HFFc6 (cell line): Measurements from ENCODE around the gene SIRPG. TPM values are rescaled to one million over a fixed set of nuclear protein-coding genes. Genes with fewer than 3 reads are reported as not detected.

Source experiments
- DNase-seq: peaks from one replicate; pipeline ENCODE4 v3.0.0-alpha.2; 2018
- H3K27ac Mint-ChIP-seq: 2 replicates; pipeline ENCODE4 v1.8.0; 2020; ENCODE audit warnings: mild to moderate bottlenecking, mixed read lengths
- H3K27me3 Mint-ChIP-seq: 2 replicates; pipeline ENCODE4 v1.8.0; 2021; ENCODE audit warnings: mild to moderate bottlenecking, moderate library complexity, mixed read lengths; ENCODE audit not compliant: insufficient read depth
- H3K36me3 Mint-ChIP-seq: 2 replicates; pipeline ENCODE4 v1.8.0; 2021; ENCODE audit warnings: low read depth, mixed read lengths
- H3K4me1 Mint-ChIP-seq: 2 replicates; pipeline ENCODE4 v1.8.0; 2020; ENCODE audit warnings: low read depth, mixed read lengths
- H3K4me3 Mint-ChIP-seq: 2 replicates; pipeline ENCODE4 v1.8.0; 2020; ENCODE audit warnings: mild to moderate bottlenecking, moderate library complexity, mixed read lengths
- H3K9me3 Mint-ChIP-seq: 2 replicates; pipeline ENCODE4 v1.8.0; 2020; ENCODE audit warnings: mild to moderate bottlenecking, mixed read lengths
- CTCF ChIP-seq: fragments of 200-600 bp; sonication (generic); IDR thresholded peaks from 2 replicates; pipeline ENCODE4 v1.5.0; 2021; ENCODE audit warnings: antibody characterized with exemption, mild to moderate bottlenecking
- total RNA-seq, 6 experiments: library from RNA; stranded (reverse); fragmentation: NEBNext Ultra II Directional; extraction: Animal tissue kit (Norgen Biotek cat#: 25700); gene quantifications; 2 replicates in 1 of 6; 3 replicates in 5 of 6; pipeline ENCODE4 v1.2.3, GENCODE V29; 2021

SIRPG gene
- total RNA-seq, 6 experiments from 2014 or later, result not detected

- no peaks in the 10 kb centered on the region for H3K36me3 Mint-ChIP-seq
- TF ChIP-seq CTCF, result no peak
- H3K27me3 Mint-ChIP-seq, result peaks cover 48% of the 10 kb centered on the region
- no peak overlapping the region for H3K4me3 Mint-ChIP-seq
- no peaks in the 10 kb centered on the region for H3K9me3 Mint-ChIP-seq
- peaks cover 12% of the 10 kb centered on the region for H3K4me1 Mint-ChIP-seq
- H3K27ac Mint-ChIP-seq, result no peak overlapping the region
- DNase-seq, result no peak
Observed at GRCh38 chr20:1629321-1629720, 28.3 kb downstream of the SIRPG start.

GRCh38 chr20:1628621-1629020 is 29.0 kb downstream of the SIRPG start:
- DNase-seq, result no peak
- Mint-ChIP-seq H3K36me3 (no peaks in the 10 kb centered on the region), H3K4me1 (peaks cover 15% of the 10 kb centered on the region), H3K4me3 (no peak overlapping the region), H3K27ac (no peak overlapping the region), H3K27me3 (peaks cover 47% of the 10 kb centered on the region), H3K9me3 (no peaks in the 10 kb centered on the region)
- no peak for TF ChIP-seq CTCF

- no peak overlapping the region for H3K27ac Mint-ChIP-seq
- peaks cover 50% of the 10 kb centered on the region for H3K27me3 Mint-ChIP-seq
- no peak overlapping the region for H3K4me3 Mint-ChIP-seq
- no peak for DNase-seq
- no peaks in the 10 kb centered on the region for H3K9me3 Mint-ChIP-seq
- no peak for TF ChIP-seq CTCF
- no peaks in the 10 kb centered on the region for H3K36me3 Mint-ChIP-seq
- peaks cover 15% of the 10 kb centered on the region for H3K4me1 Mint-ChIP-seq
Observed at GRCh38 chr20:1627200-1627550, 30.4 kb downstream of the SIRPG start.

- no peak for TF ChIP-seq CTCF
- peaks cover 48% of the 10 kb centered on the region for H3K27me3 Mint-ChIP-seq
- H3K9me3 Mint-ChIP-seq, result no peaks in the 10 kb centered on the region
- H3K4me3 Mint-ChIP-seq, result no peak overlapping the region
- no peak overlapping the region for H3K27ac Mint-ChIP-seq
- no peaks in the 10 kb centered on the region for H3K36me3 Mint-ChIP-seq
- peaks cover 14% of the 10 kb centered on the region for H3K4me1 Mint-ChIP-seq
- no peak for DNase-seq
Observed at GRCh38 chr20:1626528-1627199, 30.9 kb downstream of the SIRPG start.

GRCh38 chr20:1625083-1625690 is 32.4 kb downstream of the SIRPG start:
- peaks cover 8% of the 10 kb centered on the region for H3K4me1 Mint-ChIP-seq
- DNase-seq, result no peak
- H3K4me3 Mint-ChIP-seq, result no peak overlapping the region
- peaks cover 53% of the 10 kb centered on the region for H3K27me3 Mint-ChIP-seq
- H3K36me3 Mint-ChIP-seq, result no peaks in the 10 kb centered on the region
- no peak overlapping the region for H3K27ac Mint-ChIP-seq
- TF ChIP-seq CTCF, result no peak
- no peaks in the 10 kb centered on the region for H3K9me3 Mint-ChIP-seq
